Hepatocyte (in vitro differentiated cells): ENCODE results near the gene NUDCD2. TPM values are rescaled to one million over a fixed set of nuclear protein-coding genes. Genes with fewer than 3 reads are reported as not detected.

Experiments
- polyA plus RNA-seq: library from polyadenylated mRNA; unstranded; fragments of >200 nt; fragmentation: Nextera tagmentation; extraction: Ambion mirVana; gene quantifications from 2 replicates; pipeline ENCODE4 v1.2.1, GENCODE V29; 2016
- small RNA-seq: library from RNA; depleted of rRNA; stranded (forward); fragments of <200 nt; gene quantifications from one replicate; pipeline ENCODE3, GENCODE V24; 2014
- total RNA-seq: library from RNA; depleted of rRNA; stranded (reverse); fragments of >200 nt; gene quantifications from 2 replicates; pipeline ENCODE4 v1.2.3, GENCODE V29; 2014

The NUDCD2 gene
- total and polyA plus RNA-seq, 2 experiments from 2014 or later, result 18.8 to 79.5 TPM

Small RNAs within 50 kb of the gene (small RNA-seq; reads per million reads assigned to genes)
- not detected for gene AC008723.1

Other genes with a start within 250 kb of the NUDCD2 start
- 332 and 390 TPM in 2 replicates for gene CCNG1, start 22.5 kb downstream of the NUDCD2 start, total RNA-seq
- gene CCNG1, start 22.5 kb downstream of the NUDCD2 start, polyA plus RNA-seq, result 141 and 158 TPM in 2 replicates
- gene HMMR, start 530 bp upstream of the NUDCD2 start, total RNA-seq, result 9.8 and 10.6 TPM in 2 replicates
- 5.2 and 5.7 TPM in 2 replicates for gene HMMR, start 530 bp upstream of the NUDCD2 start, polyA plus RNA-seq
- gene MAT2B, start 45.5 kb upstream of the NUDCD2 start, total RNA-seq, result 73.8 and 82.8 TPM in 2 replicates
- 64.3 and 65.4 TPM in 2 replicates for gene MAT2B, start 45.5 kb upstream of the NUDCD2 start, polyA plus RNA-seq